22Rv1 (cell line): ENCODE data around the gene LAPTM5.

Source experiments
- ZFX ChIP-seq: fragments of 450-650 bp; IDR thresholded peaks from 2 replicates; pipeline ENCODE4 v1.6.1; 2017; ENCODE audit warnings: antibody characterized with exemption, borderline replicate concordance
- TF ChIP-seq, protein P1 (sequence below): fragments of 450-650 bp; IDR thresholded peaks from 2 replicates; pipeline ENCODE4 v1.5.1; 2017; ENCODE audit warnings: mild to moderate bottlenecking

DNA sequence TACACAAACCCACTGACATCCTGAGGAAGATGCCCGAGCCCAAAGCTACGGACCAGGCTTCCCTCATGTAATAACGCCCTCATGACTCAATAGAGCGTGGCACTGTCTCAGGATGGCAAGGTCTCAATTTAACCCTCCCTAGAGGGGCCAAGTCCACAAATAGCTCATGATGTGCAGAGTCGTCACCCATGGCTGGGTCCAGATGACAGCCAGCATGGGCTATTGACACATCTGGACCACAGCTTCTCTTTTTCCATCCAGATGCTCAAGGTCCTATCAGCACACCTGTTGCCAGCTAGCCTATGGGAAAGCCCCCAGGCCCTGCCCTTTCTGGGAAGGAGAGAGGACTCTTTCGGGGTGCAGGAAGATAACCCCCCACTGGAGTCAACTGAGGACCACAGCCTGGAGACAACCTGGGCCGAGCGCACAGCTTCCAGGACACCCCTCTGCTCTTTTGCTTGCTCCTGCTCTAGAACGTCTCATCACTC lies 2.8 kb downstream of the LAPTM5 start:
- TF ChIP-seq, protein P1, sequence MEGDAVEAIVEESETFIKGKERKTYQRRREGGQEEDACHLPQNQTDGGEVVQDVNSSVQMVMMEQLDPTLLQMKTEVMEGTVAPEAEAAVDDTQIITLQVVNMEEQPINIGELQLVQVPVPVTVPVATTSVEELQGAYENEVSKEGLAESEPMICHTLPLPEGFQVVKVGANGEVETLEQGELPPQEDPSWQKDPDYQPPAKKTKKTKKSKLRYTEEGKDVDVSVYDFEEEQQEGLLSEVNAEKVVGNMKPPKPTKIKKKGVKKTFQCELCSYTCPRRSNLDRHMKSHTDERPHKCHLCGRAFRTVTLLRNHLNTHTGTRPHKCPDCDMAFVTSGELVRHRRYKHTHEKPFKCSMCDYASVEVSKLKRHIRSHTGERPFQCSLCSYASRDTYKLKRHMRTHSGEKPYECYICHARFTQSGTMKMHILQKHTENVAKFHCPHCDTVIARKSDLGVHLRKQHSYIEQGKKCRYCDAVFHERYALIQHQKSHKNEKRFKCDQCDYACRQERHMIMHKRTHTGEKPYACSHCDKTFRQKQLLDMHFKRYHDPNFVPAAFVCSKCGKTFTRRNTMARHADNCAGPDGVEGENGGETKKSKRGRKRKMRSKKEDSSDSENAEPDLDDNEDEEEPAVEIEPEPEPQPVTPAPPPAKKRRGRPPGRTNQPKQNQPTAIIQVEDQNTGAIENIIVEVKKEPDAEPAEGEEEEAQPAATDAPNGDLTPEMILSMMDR = no peak
- no peak for TF ChIP-seq ZFX
